IPS-18c (cell line): ENCODE results near the gene KIR2DL3.
"Not testable (repeated sequence)": the region's sequence is repeated elsewhere in the genome, so short reads cannot be mapped to it uniquely, and the experiment has no call there.

ENCODE experiments used
- H3K4me3 ChIP-seq: 2 replicates; pipeline ENCODE4 v1.7.0; 2013; ENCODE audit warnings: low read depth, mild to moderate bottlenecking, low read length, moderate library complexity; ENCODE audit not compliant: insufficient read depth
- H3K9me3 ChIP-seq: one replicate; pipeline ENCODE4 v1.6.1; 2013; ENCODE audit warnings: mild to moderate bottlenecking, low read length, moderate library complexity; ENCODE audit not compliant: control insufficient read depth, insufficient read depth

Gene KIR2DL3

DNA sequence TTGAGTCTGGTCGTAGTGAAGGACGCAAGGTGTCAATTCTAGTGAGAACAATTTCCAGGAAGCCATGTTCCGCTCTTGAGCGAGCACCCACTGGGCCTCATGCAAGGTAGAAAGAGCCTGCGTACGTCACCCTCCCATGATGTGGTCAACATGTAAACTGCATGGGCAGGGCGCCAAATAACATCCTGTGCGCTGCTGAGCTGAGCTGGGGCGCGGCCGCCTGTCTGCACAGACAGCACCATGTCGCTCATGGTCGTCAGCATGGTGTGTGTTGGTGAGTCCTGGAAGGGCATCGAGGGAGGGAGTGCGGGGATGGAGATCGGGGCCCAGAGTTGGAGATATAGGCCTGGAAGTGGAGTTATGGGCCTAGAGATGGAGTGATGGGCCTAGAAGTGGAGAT is at the start of gene KIR2DL3:
KIR2DL3 (plus strand) TSS at position 208 of the 400 bp plus-strand sequence; CDS start at position 241, 33 bp downstream.
- H3K4me3 ChIP-seq: not testable (repeated sequence)
- H3K9me3 ChIP-seq: peaks cover 15% of the 10 kb centered on the region

GRCh38 chr19:54691582-54692297 is 46.6 kb upstream of the KIR2DL3 start:
- Histone ChIP-seq H3K9me3 (peaks cover 13% of the 10 kb centered on the region), H3K4me3 (no peak overlapping the region; the same call in 1 of the 2 replicates)

DNA sequence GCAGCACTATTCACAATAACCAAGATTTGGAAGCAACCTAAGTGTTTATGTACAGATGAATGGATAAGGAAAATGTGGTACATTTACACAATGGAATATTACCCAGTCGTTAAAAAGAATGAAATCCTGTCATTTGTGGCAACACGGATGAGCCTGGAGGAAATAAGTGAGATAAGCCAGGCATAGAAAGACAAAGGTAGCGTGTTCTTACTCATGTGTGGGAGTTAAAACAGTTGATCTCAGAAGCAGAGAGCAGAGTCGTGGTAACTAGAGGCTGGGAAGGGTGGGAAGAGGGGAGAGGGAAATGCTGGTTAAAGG is 46.1 kb upstream of the KIR2DL3 start:
- H3K4me3 ChIP-seq: no peak overlapping the region
- peaks cover 12% of the 10 kb centered on the region for H3K9me3 ChIP-seq

DNA sequence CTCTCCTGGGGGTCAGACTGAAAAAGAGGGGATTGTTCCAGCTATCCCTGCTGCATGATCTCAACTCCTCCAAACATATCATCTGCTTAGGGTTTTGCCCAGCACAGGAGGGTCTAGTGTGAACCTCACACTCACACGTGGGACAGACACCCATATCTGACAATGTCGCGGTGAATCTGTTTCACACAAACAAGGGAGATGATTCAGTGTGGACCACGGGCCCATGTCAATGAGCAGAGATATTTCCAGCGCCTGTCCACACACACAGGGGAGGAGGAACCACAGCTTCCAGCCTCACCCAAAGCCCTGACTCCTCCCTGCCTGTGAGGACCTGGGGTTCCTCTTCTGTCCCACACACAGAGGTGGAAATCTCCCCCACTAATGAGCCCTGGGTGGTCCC is 43.7 kb upstream of the KIR2DL3 start:
- Histone ChIP-seq H3K9me3 (peaks cover 14% of the 10 kb centered on the region), H3K4me3 (no peak overlapping the region)

DNA sequence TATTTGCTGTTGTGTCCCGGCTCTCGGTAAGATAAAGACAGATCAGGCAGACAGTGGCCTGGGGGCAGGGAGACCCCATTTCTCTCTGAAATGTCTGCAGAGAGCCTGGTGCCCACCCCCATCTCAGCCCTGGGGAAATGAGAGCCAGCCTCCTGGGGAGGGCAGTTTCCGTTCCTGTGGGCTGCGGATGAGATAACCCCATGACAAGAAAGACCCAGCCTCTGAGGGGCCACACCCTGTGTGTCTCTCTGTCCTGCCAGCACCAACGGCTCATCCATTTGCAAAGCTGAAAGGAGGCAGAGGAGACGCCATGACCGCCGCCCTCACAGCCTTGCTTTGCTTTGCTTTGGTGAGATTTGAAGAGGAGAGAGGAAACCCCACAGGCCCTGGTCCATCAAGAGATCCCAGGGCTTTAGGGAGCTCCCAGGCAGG is 42.2 kb upstream of the KIR2DL3 start:
- Histone ChIP-seq H3K9me3 (peaks cover 21% of the 10 kb centered on the region), H3K4me3 (no peak overlapping the region)

- H3K9me3 ChIP-seq: peaks cover 24% of the 10 kb centered on the region
- no peak overlapping the region for H3K4me3 ChIP-seq
Observed at GRCh38 chr19:54696766-54697165, 41.5 kb upstream of the KIR2DL3 start.

GRCh38 chr19:54697716-54698115 is 40.6 kb upstream of the KIR2DL3 start:
- not testable (repeated sequence) for H3K4me3 ChIP-seq
- H3K9me3 ChIP-seq: peaks cover 23% of the 10 kb centered on the region

GRCh38 chr19:54704928-54705327 is 33.4 kb upstream of the KIR2DL3 start:
- H3K4me3 ChIP-seq: no peak overlapping the region
- H3K9me3 ChIP-seq: peaks cover 33% of the 10 kb centered on the region

GRCh38 chr19:54707962-54708361 is 30.4 kb upstream of the KIR2DL3 start:
- Histone ChIP-seq H3K9me3 (peaks cover 22% of the 10 kb centered on the region), H3K4me3 (no peak overlapping the region; the same call in 1 of the 2 replicates)

- Histone ChIP-seq H3K4me3 (no peak overlapping the region), H3K9me3 (peaks cover 16% of the 10 kb centered on the region)
Observed at GRCh38 chr19:54708781-54709180, 29.5 kb upstream of the KIR2DL3 start.

DNA sequence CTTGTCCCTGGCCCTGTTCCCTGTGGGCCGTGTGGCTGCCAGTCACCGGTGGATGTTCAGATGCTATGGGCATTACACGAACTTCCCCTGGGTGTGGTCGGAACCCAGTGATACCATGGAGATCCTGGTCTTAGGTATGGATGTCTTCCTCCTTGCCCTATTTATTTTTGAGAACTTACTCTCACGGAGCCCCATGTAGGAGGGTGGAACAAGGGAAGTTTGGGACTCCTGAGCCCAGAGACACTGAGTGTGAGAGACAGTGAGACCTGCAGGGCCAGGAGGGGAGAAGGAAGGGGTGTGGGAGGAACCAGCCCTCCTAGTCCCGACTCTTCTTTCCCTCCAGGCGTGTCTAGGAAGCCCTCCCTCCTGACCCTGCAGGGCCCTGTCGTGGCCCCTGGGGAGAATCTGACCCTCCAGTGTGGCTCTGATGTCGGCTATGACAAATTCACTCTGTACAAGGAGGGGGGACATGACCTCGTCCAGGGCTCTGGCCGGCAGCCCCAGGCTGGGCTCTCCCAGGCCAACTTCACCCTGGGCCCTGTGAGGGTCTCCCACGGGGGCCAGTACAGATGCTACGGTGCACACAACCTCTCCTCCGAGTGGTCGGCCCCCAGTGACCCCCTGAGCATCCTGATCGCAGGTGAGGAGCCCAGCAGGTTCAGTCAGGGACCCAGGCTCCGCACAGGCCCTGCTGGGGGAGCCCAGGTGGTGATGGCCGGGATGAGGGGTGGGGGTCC is 28.9 kb upstream of the KIR2DL3 start:
- Histone ChIP-seq H3K4me3 (no peak overlapping the region), H3K9me3 (peaks cover 13% of the 10 kb centered on the region)

- peaks cover 11% of the 10 kb centered on the region for H3K9me3 ChIP-seq
Observed at GRCh38 chr19:54709956-54710355, 28.4 kb upstream of the KIR2DL3 start.

GRCh38 chr19:54724142-54724541 is 14.2 kb upstream of the KIR2DL3 start, which contains the start of gene KIR3DL3:
TSS of gene KIR3DL3 (plus strand) at chr19:54724442. CDS start at chr19:54724497, 55 bp downstream.
- Histone ChIP-seq H3K9me3 (peaks cover 14% of the 10 kb centered on the region), H3K4me3 (no peak within 1 kb of the TSS)

More at GRCh38 chr19:54709956-54710355, 28.4 kb upstream of the KIR2DL3 start:
- not testable (repeated sequence) for H3K4me3 ChIP-seq

GRCh38 chr19:54724644-54725043 is 13.7 kb upstream of the KIR2DL3 start:
- H3K4me3 ChIP-seq: no peak overlapping the region
- peaks cover 14% of the 10 kb centered on the region for H3K9me3 ChIP-seq

GRCh38 chr19:54725321-54725720 is 13.0 kb upstream of the KIR2DL3 start:
- Histone ChIP-seq H3K9me3 (peaks cover 14% of the 10 kb centered on the region), H3K4me3 (no peak overlapping the region)

- no peak overlapping the region for H3K4me3 ChIP-seq
- H3K9me3 ChIP-seq: peaks cover 15% of the 10 kb centered on the region
Observed at GRCh38 chr19:54727562-54727961, 10.8 kb upstream of the KIR2DL3 start.

- no peak overlapping the region for H3K4me3 ChIP-seq
- peaks cover 15% of the 10 kb centered on the region for H3K9me3 ChIP-seq
Observed at GRCh38 chr19:54728167-54728566, 10.1 kb upstream of the KIR2DL3 start.
